Measurements from ENCODE around the gene CCRL2.
A peak's percentile ranks its signal among the peaks of the same experiment; 100 is the strongest.
"Not testable (repeated sequence)": the region's sequence is repeated elsewhere in the genome, so short reads cannot be mapped to it uniquely, and the experiment has no call there.

CCRL2 gene

DNA sequence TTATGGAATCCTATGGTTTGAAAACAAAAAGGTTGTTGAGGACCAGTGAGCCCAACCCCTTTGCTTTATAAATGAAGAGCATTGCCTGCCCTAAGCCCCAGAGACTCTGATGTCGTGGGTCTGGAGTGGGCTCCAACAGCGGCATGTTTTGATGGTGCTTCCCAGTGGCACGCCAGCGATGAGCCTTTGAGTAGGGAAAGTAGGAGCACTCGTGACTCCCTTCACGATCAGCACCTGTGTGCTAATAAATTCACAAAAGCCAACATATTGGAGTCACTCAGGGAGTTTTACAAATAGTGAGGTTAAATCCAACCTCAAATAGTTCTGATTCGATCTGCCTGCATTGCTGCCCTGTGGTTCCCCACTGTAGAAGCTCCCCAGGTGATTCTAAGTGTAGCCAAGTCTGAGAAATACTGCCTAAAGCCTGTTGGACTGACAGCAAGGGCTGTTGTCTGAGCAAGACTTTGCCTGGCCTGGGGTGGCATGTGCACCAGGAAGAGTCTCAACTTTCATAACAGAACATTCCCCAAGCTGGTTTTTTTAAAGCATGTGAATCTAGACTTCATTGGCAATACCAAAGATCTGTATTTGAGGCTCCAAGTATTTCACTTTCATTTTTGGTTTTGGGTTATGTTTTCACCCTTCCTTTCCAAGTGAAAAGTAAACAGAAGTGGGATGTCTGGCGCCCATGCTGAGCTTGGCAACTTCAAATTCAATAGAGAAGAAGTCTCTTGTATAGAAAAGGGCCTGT, 26.4 kb upstream of the CCRL2 start:
- DNase-seq = peak; percentile 85

DNA sequence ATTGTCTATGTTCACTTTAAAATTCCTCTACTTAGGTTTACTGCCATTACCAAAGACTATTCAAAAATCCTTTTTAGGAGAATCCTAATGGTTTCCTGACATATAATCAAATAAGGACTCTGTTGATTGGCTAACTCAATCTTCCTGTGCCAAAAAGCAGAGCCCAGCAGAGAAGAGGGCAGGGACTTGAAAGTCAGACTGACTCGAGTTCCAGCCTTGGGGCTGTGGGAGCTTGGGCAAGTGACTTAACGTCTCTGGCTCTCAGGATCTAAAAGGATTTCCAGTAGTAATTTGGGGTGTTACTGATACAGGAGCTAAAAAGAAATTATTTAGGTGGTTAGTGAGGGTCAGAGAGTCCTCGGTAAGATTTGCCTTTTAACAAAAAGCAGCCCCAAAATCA, 25.4 kb upstream of the CCRL2 start:
- no peak for DNase-seq

GRCh38 chr3:46383211-46383950, 23.7 kb upstream of the CCRL2 start:
- DNase-seq = no peak

DNA sequence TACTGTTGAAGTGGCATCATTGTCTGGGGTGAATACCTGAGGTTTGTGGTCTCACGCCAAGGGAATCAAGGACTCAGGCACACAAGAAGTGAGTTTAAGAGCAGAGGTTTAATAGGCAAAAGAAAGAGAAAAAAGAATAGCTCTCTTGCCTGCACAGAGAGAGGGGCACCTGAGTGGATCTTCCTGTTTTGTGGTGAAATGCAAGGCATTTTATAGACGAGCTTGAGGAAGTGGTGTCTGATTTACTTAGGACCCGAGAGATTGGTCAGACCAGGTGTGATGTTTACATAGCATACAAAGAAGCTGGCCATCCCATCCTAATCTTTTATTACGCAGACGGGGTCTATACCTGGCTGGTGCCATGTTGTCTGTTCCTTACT, 23.1 kb upstream of the CCRL2 start:
- DNase-seq = no peak

DNA sequence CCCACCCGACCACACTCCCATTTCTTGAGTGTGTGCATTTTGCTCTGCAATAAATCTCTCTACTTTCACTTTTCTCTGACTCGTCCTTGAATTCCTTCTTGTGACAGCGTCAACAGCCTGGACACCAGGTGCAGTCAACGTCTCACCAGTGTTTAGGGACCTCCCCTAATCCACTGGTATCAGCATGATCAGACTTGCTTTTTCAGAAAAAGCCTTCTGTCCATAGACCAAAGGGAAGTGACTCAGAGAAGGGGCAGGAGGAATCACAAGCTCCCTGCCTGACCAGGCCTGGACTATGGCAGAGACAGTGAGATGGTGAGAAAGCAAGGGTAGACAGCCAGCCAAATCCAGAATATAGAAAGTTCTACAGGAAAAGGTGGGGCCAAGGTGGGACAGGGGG, 20.9 kb upstream of the CCRL2 start:
- DNase-seq = peak; percentile 84

DNA sequence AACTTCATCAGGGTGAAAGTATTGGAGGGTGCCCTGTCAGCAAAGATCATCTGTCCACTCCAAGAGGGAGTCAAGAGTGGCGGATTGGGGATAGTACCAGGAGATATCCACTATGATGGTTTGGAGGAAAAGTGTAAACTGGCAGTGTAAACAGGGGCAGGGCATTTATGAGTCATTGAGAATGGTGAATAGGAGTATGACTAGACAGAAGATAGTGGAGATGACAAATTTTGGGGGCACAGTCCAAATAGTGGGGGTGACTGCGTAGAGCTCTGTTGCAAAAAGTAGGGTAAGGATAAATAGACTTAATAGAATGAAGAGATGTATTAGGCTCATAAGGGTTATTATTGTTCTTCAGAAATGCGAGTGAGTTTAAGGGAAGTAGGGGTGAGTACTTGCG, 18.2 kb upstream of the CCRL2 start:
- not testable (repeated sequence) for DNase-seq

DNA sequence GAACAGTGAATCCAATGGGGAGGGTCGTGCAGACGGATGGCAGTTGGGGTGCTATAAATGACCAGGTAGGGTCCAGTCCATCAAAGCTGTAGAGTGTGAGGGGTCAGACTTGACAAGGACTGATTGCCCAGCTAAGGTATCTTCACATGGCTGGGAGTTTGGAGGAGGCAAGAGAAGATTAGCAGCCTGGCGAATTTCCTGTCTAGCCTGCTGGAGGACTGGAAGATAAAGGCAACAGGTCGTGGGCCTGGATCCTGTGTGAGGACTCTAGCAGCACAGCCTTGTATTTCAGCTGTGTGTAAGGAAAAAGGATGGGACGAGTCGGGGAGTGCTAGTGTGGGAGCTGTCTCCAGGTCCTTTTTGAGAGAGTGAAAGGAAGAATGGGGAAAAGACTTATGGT, 17.8 kb upstream of the CCRL2 start:
- no peak for DNase-seq

DNA sequence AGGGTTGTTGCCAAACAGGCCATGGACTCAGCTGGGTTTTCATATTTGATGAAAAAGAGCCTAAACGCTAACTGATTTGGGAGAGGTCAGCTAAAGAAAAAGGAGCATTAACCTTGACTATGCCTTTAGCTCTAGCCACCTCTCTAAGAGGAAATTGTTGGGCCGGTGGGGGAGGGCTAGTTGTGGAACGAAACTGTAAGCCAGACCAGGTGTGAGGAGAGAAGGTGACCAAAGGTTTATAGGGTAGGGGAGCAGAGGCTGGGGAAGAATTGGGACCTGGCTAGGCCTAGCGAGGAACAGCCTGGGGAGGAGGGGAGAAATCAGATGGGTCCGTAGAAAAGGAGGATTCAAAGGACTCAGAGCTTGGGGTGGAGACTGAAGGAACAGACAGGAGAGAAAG, 15.5 kb upstream of the CCRL2 start:
- DNase-seq = not testable (repeated sequence)

- no peak for DNase-seq
Measured at GRCh38 chr3:46393011-46393410, 14.0 kb upstream of the CCRL2 start.

DNA sequence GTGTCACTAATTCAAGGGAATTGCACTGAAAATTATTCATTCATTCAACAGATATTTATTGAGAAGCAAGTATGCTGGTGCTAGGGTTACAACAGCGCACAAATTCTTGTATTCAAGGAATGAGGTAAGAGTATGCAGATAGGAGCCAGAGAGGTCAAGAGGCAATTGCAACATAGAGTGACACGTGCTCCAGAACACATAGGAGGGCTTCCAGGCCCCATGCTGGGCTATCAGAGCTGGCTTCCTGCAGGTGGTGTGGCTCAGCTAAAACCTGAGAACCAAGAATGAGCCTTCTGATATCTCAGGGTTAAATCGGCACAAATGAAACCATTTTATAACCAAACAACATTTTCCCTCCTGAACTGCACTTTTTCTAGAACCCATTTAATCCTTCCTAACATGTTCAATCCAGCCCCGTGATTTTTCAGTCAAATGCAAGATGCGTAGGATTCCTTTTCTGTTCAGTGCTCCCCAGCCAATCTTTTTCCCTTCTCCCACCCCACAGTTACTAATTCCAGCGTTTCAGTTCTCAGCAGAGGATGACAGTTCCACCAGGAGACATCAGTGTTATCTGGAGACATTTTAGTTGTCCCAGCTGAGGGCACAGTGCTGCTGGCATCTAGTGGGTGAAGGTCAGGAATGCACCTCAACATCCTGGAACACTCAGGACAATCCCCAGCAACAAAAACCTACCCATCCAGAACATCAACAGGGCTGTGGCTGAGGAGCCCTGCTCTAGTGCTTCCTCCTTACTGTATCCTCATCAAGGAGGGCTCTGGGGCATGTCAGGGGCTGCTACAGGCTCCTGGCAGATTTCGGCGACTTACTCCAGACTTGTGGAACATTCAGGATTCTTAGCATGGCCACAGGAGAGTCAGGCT, 13.3 kb upstream of the CCRL2 start:
- peak; percentile 78 for DNase-seq

DNA sequence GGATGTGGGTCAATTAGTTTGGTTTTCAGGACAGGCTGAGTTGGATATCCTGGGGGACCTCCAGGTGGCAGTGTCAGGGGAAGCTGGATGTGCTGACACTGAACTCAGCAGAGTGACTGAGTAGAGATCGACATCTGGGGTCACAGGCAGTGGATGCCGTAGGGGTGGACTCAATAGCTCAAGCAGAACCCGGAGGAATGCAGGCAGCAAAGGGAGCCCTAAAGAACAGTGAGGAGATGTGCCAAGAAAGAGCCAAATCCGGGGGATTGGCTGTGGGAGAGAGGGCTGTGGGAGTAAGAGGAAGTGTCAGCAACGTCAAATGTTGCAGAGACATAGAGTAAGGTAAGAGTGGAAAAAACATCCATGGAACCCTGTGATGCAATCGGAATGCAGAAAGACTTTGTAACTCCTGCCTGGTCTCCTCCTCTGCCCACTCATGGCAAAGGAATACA, 11.8 kb upstream of the CCRL2 start:
- DNase-seq = peak; percentile 93

DNA sequence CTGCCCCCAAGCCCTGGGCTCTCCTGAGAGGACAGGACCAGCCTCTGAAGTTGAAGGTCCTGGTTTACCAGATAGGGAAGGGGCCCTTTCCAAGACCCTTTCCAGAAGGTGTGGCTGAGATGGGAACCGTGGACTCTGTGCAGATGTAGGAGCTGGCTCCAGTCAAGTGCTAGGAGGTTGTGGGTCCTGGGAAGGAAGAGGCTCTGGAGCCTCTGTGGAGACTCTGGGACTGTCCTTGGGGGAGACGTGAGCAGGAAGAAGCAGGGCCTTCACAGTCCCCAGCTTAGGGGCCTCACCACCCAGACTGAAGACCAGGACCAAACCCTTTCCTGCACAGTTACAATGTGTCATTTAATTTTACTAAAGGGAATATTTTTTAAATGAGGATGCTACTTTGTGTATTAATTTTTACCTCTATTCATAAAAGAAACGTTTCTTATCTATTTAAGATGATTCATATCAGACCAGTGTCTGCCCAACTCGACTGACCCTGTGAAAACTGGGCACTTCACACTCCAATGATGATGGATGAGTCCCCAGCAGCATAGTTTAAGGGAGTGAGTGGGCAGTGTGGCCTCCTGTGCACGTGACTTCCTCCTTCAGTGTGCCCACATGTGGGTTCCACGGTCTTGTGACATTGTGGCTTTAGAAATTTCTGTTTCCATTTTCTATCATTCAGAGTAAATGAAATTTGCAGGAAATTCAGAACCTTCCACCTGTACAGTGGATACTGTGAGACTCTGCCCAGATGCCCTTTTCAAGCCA, 11.1 kb upstream of the CCRL2 start:
- DNase-seq = peak; percentile 95

GRCh38 chr3:46397111-46397510, 9.9 kb upstream of the CCRL2 start:
- DNase-seq = no peak

DNA sequence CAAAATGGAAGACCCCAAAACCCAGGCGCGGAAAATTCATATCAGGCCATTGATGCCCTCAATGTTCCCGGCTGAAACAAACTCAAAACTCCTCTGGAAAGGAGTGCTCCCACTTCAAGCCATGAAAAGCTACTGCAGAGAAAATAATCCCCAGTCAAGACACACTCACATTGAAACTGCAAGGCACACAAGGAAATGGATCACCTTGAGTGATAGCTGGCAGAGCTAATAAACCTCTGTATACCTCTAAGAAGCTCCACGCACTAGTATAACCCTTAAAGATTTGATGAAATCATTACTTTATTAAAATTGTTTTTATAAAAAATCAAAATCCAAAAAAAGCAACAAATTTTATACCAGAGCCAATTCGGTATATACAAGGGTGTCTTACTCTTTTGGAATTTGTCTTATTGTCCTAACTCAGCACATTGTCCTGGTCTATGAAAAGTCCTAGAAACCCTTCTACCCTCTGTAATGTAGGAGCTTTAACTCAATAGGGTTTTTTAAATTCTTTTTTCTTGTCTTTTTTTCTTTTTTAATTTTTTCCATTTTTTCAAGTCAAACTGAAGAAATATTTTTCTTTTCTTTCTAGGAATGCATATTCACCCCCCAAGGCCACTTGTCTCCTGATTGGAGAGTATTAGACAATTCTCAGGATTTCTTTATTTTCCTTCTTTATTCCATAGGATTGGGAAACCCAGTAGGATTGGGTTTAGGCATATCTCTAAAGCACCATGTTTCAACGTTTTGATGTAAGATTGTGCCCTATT, 8.7 kb upstream of the CCRL2 start:
- no peak for DNase-seq

DNA sequence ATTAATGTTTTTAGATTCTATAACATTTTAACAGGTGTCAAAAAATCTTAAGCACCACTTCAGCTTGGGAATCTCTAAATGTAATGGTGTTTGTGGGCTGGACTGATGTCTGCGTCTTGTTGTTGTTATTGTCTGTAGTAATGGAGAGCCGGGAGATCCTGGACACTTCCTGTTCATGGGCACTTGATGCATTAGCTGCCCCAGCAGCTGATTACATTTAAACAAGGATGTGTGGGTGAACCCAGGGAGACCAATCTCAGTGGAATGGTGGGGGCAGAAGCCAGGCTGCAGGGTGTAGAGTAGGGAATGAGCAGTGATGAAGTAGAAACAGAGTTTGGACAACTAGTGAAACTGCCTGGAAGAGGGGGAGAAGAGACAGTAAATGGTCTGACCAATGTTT, 8.0 kb upstream of the CCRL2 start:
- no peak for DNase-seq

GRCh38 chr3:46399557-46399956, 7.5 kb upstream of the CCRL2 start:
- DNase-seq = peak; percentile 78

DNA sequence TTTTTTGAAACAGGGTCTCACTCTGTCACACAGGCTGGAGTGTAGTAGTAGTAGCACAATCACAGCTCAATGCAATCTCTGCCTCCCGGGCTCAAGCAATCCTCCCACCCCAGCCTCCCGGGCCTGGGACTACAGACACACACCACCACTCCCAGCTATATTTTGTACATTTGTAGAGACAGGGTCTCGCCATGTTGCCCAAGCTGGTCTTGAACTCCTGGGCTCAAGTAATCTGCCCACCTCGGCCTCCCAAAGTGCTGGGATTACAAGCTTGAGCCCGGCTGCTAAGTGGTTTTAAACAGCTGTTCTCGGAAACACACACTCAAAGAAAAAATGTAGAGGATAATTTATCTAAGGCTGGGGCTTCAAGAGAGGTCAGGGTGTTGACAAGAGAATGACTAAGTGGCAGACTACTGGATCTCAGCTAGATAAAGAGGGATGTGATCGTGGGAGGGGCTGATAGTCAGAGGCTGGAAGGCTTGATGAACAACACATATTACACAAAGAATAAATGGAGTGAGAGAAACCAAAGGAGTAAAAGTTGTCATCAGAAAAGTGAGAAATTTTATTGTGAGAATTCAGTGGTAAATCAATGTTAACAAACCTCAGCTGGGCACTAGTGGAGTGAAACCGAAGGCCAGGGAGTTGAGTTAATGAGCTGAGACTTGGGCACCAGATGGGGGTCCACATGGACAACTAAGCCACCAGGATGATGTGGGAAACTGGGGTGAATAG, 6.9 kb upstream of the CCRL2 start:
- DNase-seq = peak; percentile 83

- no peak for DNase-seq
Measured at GRCh38 chr3:46400846-46401245, 6.2 kb upstream of the CCRL2 start.

GRCh38 chr3:46401579-46401978, 5.5 kb upstream of the CCRL2 start:
- peak; percentile 33 for DNase-seq

- not testable (repeated sequence) for DNase-seq
Measured at GRCh38 chr3:46402902-46403301, 4.2 kb upstream of the CCRL2 start.

Measured in suppressor macrophage treated with lipopolysaccharide for 4 hours (primary cell).